NCI-H2196 treated with DMSO at 0.1 percent for 48 hours (cell line): Measurements from ENCODE around the gene PPM1G.
A peak's percentile ranks its signal among the peaks of the same experiment; 100 is the strongest.
"Not testable (repeated sequence)": the region's sequence is repeated elsewhere in the genome, so short reads cannot be mapped to it uniquely, and the experiment has no call there.

Experiments
- DNase-seq: peaks from one replicate; lab custom pipeline; 2025; ENCODE audit not compliant: unreplicated experiment; lab: John Stamatoyannopoulos, UW

Gene PPM1G, protein sequence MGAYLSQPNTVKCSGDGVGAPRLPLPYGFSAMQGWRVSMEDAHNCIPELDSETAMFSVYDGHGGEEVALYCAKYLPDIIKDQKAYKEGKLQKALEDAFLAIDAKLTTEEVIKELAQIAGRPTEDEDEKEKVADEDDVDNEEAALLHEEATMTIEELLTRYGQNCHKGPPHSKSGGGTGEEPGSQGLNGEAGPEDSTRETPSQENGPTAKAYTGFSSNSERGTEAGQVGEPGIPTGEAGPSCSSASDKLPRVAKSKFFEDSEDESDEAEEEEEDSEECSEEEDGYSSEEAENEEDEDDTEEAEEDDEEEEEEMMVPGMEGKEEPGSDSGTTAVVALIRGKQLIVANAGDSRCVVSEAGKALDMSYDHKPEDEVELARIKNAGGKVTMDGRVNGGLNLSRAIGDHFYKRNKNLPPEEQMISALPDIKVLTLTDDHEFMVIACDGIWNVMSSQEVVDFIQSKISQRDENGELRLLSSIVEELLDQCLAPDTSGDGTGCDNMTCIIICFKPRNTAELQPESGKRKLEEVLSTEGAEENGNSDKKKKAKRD

DNA sequence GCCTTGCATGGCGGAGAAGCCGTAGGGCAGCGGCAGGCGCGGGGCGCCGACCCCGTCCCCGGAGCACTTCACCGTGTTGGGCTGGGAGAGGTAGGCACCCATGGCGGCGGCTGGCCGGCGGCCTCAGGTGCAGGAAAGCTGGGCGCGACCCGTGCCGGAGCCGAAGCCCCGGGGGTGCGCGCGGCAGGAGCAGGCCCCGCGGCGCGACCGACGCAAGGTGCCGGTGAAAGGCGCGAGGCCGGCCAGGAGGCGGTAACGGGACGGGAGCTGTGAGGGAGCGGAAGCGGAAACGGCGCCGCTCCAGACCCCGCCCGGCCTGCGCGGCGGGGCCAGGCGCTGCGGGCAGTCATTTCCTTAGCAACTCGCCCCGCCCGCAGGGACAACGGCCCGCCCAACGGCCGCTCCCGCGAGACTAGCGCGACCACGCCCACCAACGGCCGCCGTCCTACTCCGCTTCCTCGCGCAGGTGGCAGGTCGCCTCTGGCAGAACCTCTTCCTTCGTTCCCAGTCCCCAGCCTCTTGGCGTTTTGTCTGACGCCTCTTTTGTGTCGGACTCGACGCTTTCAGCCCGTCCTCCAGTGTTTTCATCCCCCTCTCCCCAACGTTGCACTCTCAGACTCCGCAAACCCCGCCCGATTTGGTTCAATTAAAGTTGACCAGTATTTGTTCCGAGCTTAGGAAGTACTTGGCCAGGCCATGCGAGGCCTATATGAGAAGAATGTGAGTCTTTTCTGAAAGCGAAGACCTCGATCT is at the start of gene PPM1G:
Gene PPM1G, minus strand, starts transcription at position 271 of the 753 bp plus-strand sequence. Its CDS starts 169 bp downstream, at position 102.
- DNase-seq = peak; percentile 93

DNA sequence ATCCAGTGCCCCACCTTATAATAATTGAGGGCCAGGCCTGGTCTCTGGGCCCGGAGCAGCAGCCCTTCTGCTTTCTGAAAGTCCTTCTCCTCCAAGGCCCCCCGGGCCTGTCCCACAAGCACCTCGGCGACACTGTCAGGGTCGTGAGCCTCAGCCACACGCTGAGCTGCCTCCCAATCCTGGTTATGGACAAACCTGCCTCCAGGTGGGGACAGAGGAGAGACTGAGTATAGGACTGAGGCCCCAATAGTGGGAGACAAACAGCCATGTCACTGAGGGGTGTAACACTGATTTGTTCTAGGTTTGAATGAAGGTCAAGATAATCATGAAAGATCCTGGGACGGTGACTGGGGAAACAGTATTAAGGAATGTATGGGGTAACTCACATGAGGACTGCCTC is 44.6 kb upstream of the PPM1G start:
- DNase-seq = no peak

DNA sequence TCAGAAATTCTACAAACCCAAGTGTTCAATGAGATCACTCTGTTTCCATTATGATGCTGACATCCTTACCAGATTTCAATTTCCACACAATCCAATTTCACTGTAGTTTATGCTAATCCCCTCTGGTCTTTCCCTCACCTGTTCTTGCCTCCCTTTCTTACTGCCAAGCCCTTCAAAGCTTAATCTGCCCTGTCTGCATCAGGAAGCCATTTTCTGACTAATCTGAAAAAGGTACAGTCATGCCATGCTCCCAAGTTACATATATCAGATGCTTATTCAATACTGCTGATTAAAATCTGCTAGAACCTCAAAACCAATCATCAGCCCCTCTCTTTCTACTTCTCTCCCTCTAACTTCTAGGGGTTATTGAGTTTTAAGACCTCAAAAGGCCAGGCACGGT is 41.7 kb upstream of the PPM1G start:
- no peak for DNase-seq

DNA sequence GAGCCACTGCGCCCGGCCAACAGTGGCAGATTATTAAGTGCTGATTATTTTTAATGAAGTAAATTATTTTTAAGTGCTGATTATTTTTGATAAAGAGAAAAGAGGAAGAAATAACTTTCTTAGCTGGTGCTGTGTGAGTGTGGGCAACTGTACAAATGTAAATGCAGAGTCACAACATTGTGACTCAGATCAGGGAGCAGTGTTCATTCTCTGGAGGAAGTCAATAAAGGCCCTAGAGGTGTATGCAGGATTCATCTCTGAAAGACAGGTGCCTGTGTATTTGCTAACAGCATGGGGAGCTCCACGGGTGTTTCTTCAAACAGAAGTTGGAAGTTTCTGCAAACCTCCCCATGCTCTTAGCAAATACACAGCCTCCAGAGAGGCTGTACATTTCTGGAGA is 39.0 kb upstream of the PPM1G start:
- DNase-seq = no peak

DNA sequence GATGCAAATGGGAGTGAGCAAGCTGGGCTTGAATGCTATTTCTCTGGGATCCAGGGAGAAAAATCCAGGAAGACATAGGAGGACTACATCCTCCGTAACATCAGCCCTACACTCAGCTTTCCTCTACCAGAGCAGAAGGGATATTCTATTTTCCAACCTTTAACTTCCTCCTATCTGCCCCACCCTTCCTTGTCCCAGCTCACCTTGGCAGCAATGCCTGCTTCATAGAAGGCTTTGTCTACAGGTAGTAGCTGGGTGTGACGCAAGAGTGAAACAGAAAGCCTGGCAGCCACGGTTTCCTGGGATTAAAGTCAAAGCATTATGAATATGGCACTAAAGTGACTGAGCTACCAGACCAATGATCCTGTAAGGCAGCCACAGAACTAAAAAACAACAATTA is 36.7 kb upstream of the PPM1G start:
- DNase-seq = peak; percentile 62

DNA sequence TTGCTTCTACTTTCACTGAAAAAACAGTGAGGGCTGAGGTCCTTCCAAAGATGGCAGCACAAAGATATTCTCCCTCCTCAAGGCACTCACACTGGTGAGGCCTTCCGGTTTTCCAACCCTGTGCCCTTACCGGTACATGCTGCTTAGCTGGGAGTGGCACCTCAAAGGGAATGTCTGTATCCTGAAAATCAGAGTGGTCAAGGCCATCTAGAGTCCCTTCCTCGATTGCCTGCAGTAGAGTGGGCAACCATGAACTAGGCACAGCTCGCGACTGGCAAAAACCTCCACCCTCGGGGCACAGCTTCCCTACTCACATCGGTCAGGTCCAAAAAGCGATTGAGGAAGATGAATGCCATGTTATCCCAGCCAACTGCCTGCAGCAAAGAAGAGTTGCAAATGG is 36.2 kb upstream of the PPM1G start:
- DNase-seq = no peak

DNA sequence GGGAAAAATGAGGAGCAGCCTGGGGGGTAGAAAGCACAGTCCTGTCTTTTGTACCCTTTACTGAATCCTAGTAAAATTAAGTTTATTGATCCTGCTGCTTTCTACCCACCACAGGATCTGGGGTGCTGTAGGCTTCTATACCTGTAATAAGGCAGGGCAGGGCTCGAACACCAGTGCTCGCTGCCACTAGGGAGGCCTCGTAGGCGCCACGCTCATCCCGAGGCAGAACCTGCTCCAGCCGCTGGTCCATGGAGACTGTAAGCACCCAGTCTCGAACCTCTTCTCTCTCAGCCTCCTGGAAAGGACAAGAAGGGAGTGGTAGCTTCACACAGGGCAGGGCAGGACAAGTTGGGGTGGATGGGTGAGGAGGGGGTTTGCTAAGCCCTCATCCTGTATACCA is 35.8 kb upstream of the PPM1G start:
- no peak for DNase-seq

DNA sequence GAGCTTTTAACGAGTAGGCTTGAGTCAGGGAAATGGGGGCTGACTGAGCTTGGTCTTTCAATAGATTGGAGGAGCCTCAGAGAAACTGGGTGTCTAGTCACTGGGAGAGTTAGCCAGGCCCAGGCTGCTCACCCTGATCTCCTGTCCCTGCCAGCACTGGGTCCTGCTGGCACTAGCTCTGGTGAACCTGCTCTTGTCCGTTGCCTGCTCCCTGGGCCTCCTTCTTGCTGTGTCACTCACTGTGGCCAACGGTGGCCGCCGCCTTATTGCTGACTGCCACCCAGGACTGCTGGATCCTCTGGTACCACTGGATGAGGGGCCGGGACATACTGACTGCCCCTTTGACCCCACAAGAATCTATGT is 33.5 kb upstream of the PPM1G start:
- DNase-seq = no peak

DNA sequence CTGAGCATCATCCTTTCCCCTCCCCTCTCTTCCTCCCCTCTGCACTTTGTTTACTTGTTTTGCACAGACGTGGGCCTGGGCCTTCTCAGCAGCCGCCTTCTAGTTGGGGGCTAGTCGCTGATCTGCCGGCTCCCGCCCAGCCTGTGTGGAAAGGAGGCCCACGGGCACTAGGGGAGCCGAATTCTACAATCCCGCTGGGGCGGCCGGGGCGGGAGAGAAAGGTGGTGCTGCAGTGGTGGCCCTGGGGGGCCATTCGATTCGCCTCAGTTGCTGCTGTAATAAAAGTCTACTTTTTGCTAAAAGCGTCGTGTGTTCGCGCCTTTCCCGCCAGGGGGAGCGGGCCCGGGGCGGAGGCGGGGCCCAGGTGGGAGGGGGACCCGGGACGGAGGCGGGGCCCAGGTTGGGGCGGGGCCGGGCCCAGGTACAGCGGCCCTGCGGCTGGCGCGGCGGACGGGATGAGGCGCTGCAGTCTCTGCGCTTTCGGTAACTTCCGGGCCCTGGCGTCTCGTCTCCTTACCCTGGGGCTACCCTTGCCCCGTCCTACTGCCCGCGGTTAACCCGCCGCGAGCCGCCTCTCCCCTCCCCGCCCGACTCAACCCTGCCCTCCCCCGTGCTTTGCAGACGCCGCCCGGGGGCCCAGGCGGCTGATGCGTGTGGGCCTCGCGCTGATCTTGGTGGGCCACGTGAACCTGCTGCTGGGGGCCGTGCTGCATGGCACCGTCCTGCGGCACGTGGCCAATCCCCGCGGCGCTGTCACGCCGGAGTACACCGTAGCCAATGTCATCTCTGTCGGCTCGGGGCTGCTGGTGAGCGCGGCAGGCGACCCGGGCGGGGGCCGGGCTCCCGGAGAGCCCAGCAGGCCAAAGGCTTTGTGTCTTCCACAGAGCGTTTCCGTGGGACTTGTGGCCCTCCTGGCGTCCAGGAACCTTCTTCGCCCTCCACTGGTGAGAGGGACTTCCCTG is 32.8 kb upstream of the PPM1G start, which contains the start of gene KRTCAP3:
Gene KRTCAP3, plus strand, starts transcription at position 424 of the 962 bp plus-strand sequence. Its CDS starts 32 bp downstream, at position 456.
- peak; percentile 70 for DNase-seq

DNA sequence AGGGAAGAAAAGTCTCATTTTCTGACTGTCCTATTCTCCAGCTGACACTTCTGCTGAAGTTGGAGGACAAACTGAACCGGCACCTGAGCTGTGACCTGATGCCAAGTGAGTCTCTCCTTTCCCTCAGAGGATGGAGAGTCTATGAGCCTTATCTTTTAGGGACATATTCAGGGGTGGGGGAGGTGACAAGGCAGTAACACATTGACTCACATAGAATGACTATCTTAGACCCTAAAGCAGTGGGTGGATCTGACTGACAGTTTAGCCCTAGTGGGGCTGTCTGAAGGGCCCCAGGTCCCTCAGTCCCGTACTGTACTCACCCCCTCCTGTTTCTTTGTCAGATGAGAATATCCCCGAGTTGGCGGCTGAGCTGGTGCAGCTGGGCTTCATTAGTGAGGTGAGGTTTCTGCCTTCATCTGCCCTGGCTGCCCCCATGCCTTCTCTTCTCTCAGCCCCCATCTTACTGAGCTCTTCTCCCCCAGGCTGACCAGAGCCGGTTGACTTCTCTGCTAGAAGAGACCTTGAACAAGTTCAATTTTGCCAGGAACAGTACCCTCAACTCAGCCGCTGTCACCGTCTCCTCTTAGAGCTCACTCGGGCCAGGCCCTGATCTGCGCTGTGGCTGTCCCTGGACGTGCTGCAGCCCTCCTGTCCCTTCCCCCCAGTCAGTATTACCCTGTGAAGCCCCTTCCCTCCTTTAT is 32.0 kb upstream of the PPM1G start:
- no peak for DNase-seq

DNA sequence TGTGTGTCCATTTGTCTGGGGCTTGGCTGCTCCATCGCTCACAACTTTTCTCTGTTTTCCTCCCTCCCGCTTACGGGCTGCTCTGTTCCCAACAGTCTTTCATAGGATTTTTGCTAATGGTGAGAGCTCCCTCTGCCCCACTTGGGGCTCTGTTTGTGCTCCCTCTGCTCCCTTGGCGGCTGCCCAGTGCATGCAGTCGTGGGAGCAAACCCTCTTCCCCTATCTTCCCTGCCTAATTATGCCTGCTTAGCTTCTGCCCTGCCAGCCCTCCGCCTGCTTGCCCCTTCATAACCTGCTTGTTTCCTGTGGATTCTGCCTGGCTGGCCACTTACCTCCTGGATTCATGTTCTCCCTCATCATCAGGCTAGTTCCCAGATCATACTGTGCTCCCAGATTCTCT is 26.2 kb upstream of the PPM1G start:
- DNase-seq = no peak

DNA sequence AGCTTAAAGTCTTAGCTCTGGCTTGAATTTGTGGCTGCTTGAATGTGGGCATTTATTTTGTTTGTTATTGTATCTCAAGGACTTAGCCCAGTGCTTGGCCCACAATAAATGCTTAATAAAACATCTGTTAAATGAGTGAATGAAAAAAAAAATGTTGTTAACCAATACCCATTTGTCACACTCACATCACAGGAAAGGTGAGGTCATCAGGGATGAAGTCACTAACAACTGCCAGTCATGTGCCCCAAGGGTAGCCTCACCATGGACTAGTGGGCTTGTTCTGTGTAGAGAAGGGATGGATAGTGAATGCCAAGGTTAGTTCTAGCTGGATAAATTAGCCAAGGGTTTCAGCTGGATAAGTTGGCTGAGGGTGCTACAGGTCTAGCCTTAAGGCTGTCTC is 22.0 kb upstream of the PPM1G start:
- DNase-seq = no peak

DNA sequence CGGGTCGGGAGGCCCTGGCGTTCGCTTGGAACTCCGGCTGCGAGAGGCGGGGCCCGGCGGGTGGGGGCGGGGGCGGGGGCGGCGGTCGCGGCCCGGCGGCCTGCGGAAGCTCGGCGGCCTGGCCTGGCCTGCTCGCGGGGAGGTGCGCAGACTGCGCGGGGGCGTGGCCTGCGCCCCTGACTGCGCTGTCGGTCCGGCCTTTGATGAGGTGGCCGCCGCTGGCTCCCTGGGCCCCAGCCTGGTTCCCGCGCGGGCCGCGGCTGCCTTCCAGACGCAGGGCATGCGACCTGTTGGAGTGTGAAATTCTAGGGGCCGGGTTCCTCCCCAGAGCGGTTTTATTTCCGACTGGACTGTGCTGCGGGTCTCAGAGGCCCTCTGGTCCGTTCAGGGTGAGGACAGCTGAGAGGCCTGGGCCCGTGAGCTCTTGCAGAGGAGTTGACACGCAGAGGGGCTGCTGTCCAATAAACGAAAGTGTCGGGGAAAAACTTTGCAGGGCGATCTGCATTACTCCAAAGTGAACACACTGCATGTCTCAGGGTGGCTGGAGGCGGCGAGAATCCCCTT is 19.7 kb upstream of the PPM1G start:
- peak; percentile 63 for DNase-seq

DNA sequence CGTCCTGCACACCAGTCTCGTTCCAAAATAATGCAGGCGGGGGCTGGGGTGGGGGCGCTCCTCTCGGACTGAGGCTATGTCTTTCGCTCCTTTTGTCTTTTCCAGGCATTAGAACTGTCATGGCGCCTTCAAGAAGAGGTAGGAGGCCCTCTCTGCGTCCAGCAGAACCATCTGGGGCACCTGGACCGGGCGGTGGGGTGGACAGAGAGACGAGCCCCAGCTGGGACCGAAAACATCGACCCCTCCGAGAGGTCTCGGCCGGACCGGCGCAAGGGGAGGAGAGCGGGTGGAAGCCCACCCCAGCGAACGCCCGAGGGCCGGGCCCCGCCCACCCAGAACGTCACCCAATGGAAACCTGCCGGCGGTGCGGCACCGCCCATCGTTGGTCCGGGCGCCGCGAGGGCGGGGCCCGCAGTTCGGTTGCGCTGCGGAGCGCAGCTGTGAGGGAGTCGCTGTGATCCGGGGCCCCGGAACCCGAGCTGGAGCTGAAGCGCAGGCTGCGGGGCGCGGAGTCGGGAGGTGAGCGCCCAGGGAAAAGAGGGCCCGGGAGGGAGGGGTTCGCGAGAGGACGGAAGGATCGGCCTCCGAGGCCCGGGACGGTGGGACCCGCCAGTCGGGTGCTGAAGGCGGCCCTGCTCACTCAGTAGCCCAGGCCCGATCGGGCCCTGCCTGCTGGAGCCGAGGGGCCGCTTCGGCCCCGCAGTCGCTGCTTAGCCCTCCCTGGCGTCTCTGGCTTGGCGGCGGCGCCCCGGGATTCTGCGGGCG is 19.0 kb upstream of the PPM1G start, which contains the start of gene NRBP1:
Gene NRBP1, plus strand, starts transcription at position 419 of the 765 bp plus-strand sequence. CDS start 4,643 bp downstream, outside the sequence.
- peak; percentile 88 for DNase-seq

DNA sequence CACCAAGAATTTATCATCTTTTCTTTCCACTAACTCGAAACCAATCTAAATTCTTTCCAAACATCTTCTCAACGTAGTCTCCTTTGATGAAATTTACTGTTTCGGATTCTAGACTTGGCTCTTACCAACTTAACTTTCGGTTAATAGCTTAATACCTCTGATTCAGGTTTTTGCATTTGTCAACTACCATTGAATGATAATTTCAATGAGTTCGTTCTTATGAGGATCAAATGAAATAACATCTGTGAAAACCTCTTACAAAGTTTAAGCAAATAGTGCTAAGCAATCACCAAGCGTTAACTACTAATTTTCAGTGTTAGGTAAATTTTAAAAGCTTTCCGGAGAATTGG is 18.4 kb upstream of the PPM1G start:
- DNase-seq = no peak

DNA sequence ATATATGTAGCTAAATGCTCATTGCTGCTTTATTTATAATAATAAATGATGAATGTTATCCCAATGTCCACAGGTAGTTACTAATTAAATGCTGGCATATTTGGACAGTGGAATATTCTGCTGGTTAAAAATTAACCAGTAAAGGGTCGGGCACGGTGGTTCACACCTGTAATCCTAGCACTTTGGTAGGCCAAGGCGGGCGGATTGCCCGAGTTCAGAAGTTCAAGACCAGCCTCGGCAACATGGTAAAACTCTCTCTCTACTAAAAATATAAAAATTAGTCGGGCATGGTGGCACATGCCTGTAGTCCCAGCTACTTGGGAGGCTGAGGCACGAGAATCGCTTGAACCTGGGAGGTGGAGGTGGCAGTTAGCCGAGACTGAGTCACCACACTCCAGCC is 15.6 kb upstream of the PPM1G start:
- DNase-seq = not testable (repeated sequence)

DNA sequence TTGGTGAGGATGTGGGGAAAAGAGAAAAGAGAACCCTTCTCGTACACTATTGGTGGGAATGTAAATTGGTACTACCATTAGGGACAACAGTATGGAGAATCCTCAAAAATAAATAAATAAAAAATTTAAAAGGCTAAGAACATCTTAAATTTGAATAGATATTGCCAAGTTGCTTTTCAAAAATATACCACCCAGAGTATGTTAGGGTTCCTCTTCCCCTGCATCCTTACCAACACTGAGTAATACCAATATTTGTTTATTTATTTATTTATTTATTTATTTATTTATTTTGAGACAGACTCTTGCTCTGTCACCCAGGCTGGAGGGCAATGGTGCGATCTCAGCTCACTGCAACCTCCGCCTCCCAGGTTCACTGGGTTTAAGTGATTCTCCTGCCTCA is 13.6 kb upstream of the PPM1G start:
- DNase-seq = no peak

DNA sequence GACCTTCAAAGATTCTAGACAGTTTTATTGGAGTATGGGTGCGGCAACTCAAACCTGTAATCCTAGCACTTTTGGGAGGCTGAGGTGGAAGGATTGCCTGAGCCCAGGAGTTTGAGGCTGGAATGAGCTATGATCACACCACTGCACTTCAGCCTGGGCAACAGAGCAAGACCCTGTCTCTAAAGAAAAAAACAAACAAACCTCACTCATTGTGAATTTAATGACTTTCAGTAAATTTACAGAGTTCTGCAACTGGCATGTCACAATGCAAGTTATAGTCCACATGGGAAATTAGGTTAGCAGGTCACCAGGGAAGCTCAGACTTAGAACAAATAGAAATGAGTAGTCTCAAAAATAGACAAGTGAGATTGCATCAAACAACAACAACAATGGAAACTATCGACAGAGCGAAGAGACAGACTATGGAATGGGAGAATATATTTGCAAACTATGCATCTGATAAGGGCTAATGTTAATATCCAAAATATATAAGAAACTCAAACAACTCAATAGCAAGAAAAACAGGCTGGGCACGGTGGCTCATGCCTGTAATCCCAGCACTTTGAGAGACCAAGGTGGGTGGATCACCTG is 12.4 kb upstream of the PPM1G start:
- no peak for DNase-seq

DNA sequence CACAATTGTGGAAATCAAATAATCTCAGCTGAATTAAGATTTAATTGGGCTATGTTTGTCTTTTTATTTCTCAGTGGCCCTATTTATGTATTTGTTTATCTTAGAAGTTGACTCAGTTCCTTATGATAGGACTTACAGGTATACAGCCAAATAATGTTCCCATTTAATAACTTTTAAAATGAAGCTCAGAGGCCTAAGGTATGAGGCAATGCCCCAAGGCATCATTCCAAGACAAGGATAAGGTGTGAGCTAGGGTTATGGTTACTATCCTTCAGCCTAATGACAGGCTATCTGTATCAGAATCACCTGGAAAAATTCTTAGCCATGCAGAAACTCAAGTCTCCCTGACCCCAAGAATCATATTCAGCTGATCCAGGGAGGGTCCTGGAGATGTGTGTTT is 11.6 kb upstream of the PPM1G start:
- no peak for DNase-seq
